Neuronal stem cell (in vitro differentiated cells): ENCODE measurements around the gene SMIM24.

ENCODE experiments used
- DNase-seq: peaks from one replicate; pipeline ENCODE4 v3.0.0-alpha.2; 2013; ENCODE audit warnings: low spot score
- H2AFZ ChIP-seq: one replicate; pipeline ENCODE4 v1.6.1; 2013; ENCODE audit warnings: mild to moderate bottlenecking, low read length, inconsistent platforms
- H2AK5ac ChIP-seq: 2 replicates; pipeline ENCODE4 v1.6.1; 2013; ENCODE audit warnings: low read depth, mild to moderate bottlenecking, inconsistent platforms, low read length, moderate library complexity, mixed read lengths
- H2BK120ac ChIP-seq: 2 replicates; pipeline ENCODE4 v1.6.1; 2013; ENCODE audit warnings: low read depth, mild to moderate bottlenecking, inconsistent platforms, low read length, moderate library complexity, mixed read lengths
- H2BK12ac ChIP-seq: one replicate; pipeline ENCODE4 v1.6.1; 2013; ENCODE audit warnings: low read length, inconsistent platforms
- H2BK15ac ChIP-seq: 2 replicates; pipeline ENCODE4 v1.6.1; 2013; ENCODE audit warnings: mild to moderate bottlenecking, low read length, inconsistent platforms, mixed read lengths
- H2BK5ac ChIP-seq: one replicate; pipeline ENCODE4 v1.6.1; 2013; ENCODE audit warnings: inconsistent platforms, mild to moderate bottlenecking, low read length, moderate library complexity
- H3K14ac ChIP-seq: one replicate; pipeline ENCODE4 v1.6.1; 2013; ENCODE audit warnings: low read length, inconsistent platforms
- H3K18ac ChIP-seq: 2 replicates; pipeline ENCODE4 v1.6.1; 2013; ENCODE audit warnings: low read length, inconsistent platforms
- H3K23ac ChIP-seq: 2 replicates; pipeline ENCODE4 v1.6.1; 2013; ENCODE audit warnings: low read depth, mild to moderate bottlenecking, mixed read lengths, low read length, inconsistent platforms; ENCODE audit not compliant: poor library complexity
- H3K27ac ChIP-seq: replicated peaks from 3 replicates; pipeline ENCODE4 v1.5.1; 2013; ENCODE audit warnings: low read length, inconsistent platforms
- H3K27me3 ChIP-seq, 3 experiments: 2 replicates each; pipeline ENCODE4 v1.6.1; 2013; ENCODE audit warnings: low read length in 3 of 3, mild to moderate bottlenecking in 2 of 3, inconsistent platforms in 1 of 3, low read depth in 1 of 3, mixed read lengths in 1 of 3, moderate library complexity in 1 of 3; ENCODE audit not compliant: control insufficient read depth in 3 of 3, insufficient read depth in 3 of 3
- H3K36me3 ChIP-seq, 2 donors: replicated peaks in 1 of 2; 2 replicates each; pipeline ENCODE4 v1.6.1; 2013; ENCODE audit warnings: low read length in 2 of 2; ENCODE audit not compliant: control insufficient read depth in 2 of 2, insufficient read depth in 2 of 2
- H3K4ac ChIP-seq: 2 replicates; pipeline ENCODE4 v1.6.1; 2013; ENCODE audit warnings: inconsistent platforms, mild to moderate bottlenecking, low read length, moderate library complexity
- H3K4me1 ChIP-seq, 2 donors: 1 replicate in 1 of 2; 2 replicates in 1 of 2; pipeline ENCODE4 v1.6.1; 2013; ENCODE audit warnings: low read length in 2 of 2, low read depth in 1 of 2; ENCODE audit not compliant: control insufficient read depth in 2 of 2, insufficient read depth in 1 of 2
- H3K4me2 ChIP-seq: one replicate; pipeline ENCODE4 v1.6.1; 2013; ENCODE audit warnings: mild to moderate bottlenecking, low read length, inconsistent platforms; ENCODE audit not compliant: insufficient read depth, poor library complexity, severe bottlenecking
- H3K4me3 ChIP-seq, 2 donors: 2 replicates each; pipeline ENCODE4 v1.5.1; 2013; ENCODE audit warnings: low read length in 2 of 2, mild to moderate bottlenecking in 2 of 2, inconsistent platforms in 1 of 2, moderate library complexity in 1 of 2
- H3K79me1 ChIP-seq: one replicate; pipeline ENCODE4 v1.6.1; 2013; ENCODE audit warnings: low read depth, mild to moderate bottlenecking, inconsistent platforms, low read length, moderate library complexity
- H3K9ac ChIP-seq: one replicate; pipeline ENCODE4 v1.6.1; 2013; ENCODE audit warnings: mild to moderate bottlenecking, low read depth, low read length, inconsistent platforms; ENCODE audit not compliant: poor library complexity
- H3K9me3 ChIP-seq, 2 donors: replicated peaks in 1 of 2; 2 replicates each; pipeline versions ENCODE3 to v1.6.1; 2013; ENCODE audit warnings: low read length in 2 of 2, mild to moderate bottlenecking in 2 of 2, inconsistent platforms in 1 of 2, low read depth in 1 of 2, mixed read lengths in 1 of 2, moderate library complexity in 1 of 2; ENCODE audit not compliant: control insufficient read depth in 2 of 2, insufficient read depth in 1 of 2
- H4K8ac ChIP-seq: one replicate; pipeline ENCODE4 v1.6.1; 2013; ENCODE audit warnings: low read depth, mild to moderate bottlenecking, inconsistent platforms, low read length, moderate library complexity
- H4K91ac ChIP-seq: one replicate; pipeline ENCODE4 v1.6.1; 2013; ENCODE audit warnings: low read length, low read depth, mild to moderate bottlenecking, inconsistent platforms; ENCODE audit not compliant: poor library complexity
- WGBS, 2 donors: extraction: QIAGEN DNeasy Blood & Tissue Kit; methylation state at CpG; one replicate each; pipeline ENCODE4 v1.1.7; 2013; ENCODE audit warnings: missing lambda C conversion rate in 2 of 2, mixed read lengths in 1 of 2; ENCODE audit not compliant: insufficient read length in 2 of 2, insufficient replicate concordance in 1 of 2; ENCODE audit errors: extremely low coverage in 2 of 2; 5-methylcytosine and 5-hydroxymethylcytosine counted together

SMIM24 gene

GRCh38 chr19:3443840-3444694 is 36.3 kb downstream of the SMIM24 start:
- Histone ChIP-seq H3K9ac (no peak overlapping the region), H3K9me3 (peaks cover 0 to 5% of the 10 kb centered on the region in 2 donors), H3K4me3 (peak overlapping the region in 1 of 2 donors; percentile 36), H3K23ac (peak overlapping the region; percentile 8), H4K91ac (no peak overlapping the region), H3K4me2 (peak overlapping the region; percentile 45), H3K36me3 (peaks cover 0 to 3% of the 10 kb centered on the region in 2 donors), H3K4ac (no peak overlapping the region), H3K14ac (no peak overlapping the region), H3K27ac (peak overlapping the region; percentile 75), H2BK15ac (peak overlapping the region; percentile 5), H2BK120ac (no peak overlapping the region), H3K18ac (peak overlapping the region; percentile 60), H2AFZ (peak overlapping the region; percentile 48), H2AK5ac (peak overlapping the region; percentile 92), H2BK12ac (no peak overlapping the region), H2BK5ac (peak overlapping the region; percentile 71), H3K4me1 (peaks cover 16 to 20% of the 10 kb centered on the region in 2 donors), H4K8ac (peak overlapping the region; percentile 20), H3K27me3 (peaks cover 0 to 17% (median 0%) of the 10 kb centered on the region in 3 experiments), H3K79me1 (peaks cover 6% of the 10 kb centered on the region)
- peak; percentile 89 for DNase-seq
- WGBS, 2 donors: no CpG with 5 or more reads among the region's 33 CpGs

- Histone ChIP-seq H3K27ac (no peak overlapping the region), H3K4me3 (no peak overlapping the region), H3K14ac (no peak overlapping the region), H4K91ac (no peak overlapping the region), H3K9me3 (peaks cover 0 to 5% of the 10 kb centered on the region in 2 donors), H2BK5ac (no peak overlapping the region), H3K18ac (peak overlapping the region; percentile 56), H3K4me2 (no peak overlapping the region), H3K79me1 (peaks cover 6% of the 10 kb centered on the region), H4K8ac (no peak overlapping the region), H3K4ac (peak overlapping the region; percentile 53), H2BK15ac (peak overlapping the region; percentile 71), H2BK120ac (no peak overlapping the region), H2AFZ (no peak overlapping the region), H2AK5ac (no peak overlapping the region), H2BK12ac (no peak overlapping the region), H3K9ac (no peak overlapping the region), H3K27me3 (peaks cover 0 to 17% (median 0%) of the 10 kb centered on the region in 3 experiments), H3K36me3 (peaks cover 0 to 3% of the 10 kb centered on the region in 2 donors), H3K23ac (no peak overlapping the region), H3K4me1 (peaks cover 16 to 20% of the 10 kb centered on the region in 2 donors)
- no peak for DNase-seq
- no CpG with 5 or more reads among the region's 15 CpGs for WGBS, 2 donors
Measured at GRCh38 chr19:3442487-3443071, 37.7 kb downstream of the SMIM24 start.

GRCh38 chr19:3441986-3442329 is 38.4 kb downstream of the SMIM24 start:
- WGBS, 2 donors: no CpG with 5 or more reads among the region's 14 CpGs
- peaks cover 16 to 20% of the 10 kb centered on the region in 2 donors for H3K4me1 ChIP-seq
- H2BK5ac ChIP-seq: no peak overlapping the region
- H3K79me1 ChIP-seq: peaks cover 6% of the 10 kb centered on the region
- peak overlapping the region; percentile 52 for H2AK5ac ChIP-seq
- H3K36me3 ChIP-seq: peaks cover 0 to 3% of the 10 kb centered on the region in 2 donors
- no peak overlapping the region for H3K4me3 ChIP-seq
- H3K14ac ChIP-seq: no peak overlapping the region
- H3K18ac ChIP-seq: peak overlapping the region; percentile 36
- H4K8ac ChIP-seq: no peak overlapping the region
- peak overlapping the region; percentile 43 for H2BK15ac ChIP-seq
- H2BK12ac ChIP-seq: no peak overlapping the region
- peak overlapping the region; percentile 28 for H4K91ac ChIP-seq
- no peak overlapping the region for H2AFZ ChIP-seq
- H2BK120ac ChIP-seq: no peak overlapping the region
- no peak for DNase-seq
- peaks cover 0 to 17% (median 0%) of the 10 kb centered on the region in 3 experiments for H3K27me3 ChIP-seq
- H3K4me2 ChIP-seq: no peak overlapping the region
- H3K27ac ChIP-seq: no peak overlapping the region
- peaks cover 0 to 5% of the 10 kb centered on the region in 2 donors for H3K9me3 ChIP-seq
- H3K9ac ChIP-seq: no peak overlapping the region
- H3K4ac ChIP-seq: no peak overlapping the region
- H3K23ac ChIP-seq: peak overlapping the region; percentile 77
